Heart left ventricle (tissue), 13 donors: ENCODE data around the gene LHFPL3.

Source experiments
- POLR2A ChIP-seq, 2 donors: fragments of 450-650 bp; IDR thresholded peaks; one replicate each; pipeline ENCODE4 v1.6.1; 2017; ENCODE audit warnings: antibody characterized with exemption in 2 of 2, mild to moderate bottlenecking in 2 of 2, moderate library complexity in 2 of 2
- TF ChIP-seq, protein P1 (sequence below), 12 donors: fragments of 200-600 bp; sonication (generic) in 4 of 12; IDR thresholded peaks; one replicate each; pipeline versions ENCODE4 v1.5.0 to v1.8.0; 2018 to 2022; ENCODE audit warnings: antibody characterized with exemption in 12 of 12, mild to moderate bottlenecking in 5 of 12
- donor health status: ischemic (EF 13 %, LVEDD 7.1; RV severe dilation, severe dysfunction).
- donor health status: DM: no; HTN: yes; CAD: no.
- donor health status: DM: no; HTN: no; CAD: no.
- donor health status: ischemic (EF 25% LVEDD 6.9; RV normal size, moderate dysfunction).
- donor health status: ischemic (EF 25% LVEDD 5.7; RV mildly dilated, moderate dysfunction).
- donor health status: ischemic (EF 35%, LVEDD 5.7; RV mildly dilated, moderate dysfunction).
- donor health status: nonischemic (EF 11% LVEDD 7.7; RV severe dilation, severe dysfunction).
- donor health status: DM: yes; HTN: yes; CAD: no.
- donor health status: PGD.
- donor health status: ischemic (EF 29% LVEDD 5.4; RV normal size, mild dysfunction).
- donor health status: nonischemic (EF 23%, LVEDD 6.1; RV moderate dilation, normal function).

- TF ChIP-seq, protein P1, sequence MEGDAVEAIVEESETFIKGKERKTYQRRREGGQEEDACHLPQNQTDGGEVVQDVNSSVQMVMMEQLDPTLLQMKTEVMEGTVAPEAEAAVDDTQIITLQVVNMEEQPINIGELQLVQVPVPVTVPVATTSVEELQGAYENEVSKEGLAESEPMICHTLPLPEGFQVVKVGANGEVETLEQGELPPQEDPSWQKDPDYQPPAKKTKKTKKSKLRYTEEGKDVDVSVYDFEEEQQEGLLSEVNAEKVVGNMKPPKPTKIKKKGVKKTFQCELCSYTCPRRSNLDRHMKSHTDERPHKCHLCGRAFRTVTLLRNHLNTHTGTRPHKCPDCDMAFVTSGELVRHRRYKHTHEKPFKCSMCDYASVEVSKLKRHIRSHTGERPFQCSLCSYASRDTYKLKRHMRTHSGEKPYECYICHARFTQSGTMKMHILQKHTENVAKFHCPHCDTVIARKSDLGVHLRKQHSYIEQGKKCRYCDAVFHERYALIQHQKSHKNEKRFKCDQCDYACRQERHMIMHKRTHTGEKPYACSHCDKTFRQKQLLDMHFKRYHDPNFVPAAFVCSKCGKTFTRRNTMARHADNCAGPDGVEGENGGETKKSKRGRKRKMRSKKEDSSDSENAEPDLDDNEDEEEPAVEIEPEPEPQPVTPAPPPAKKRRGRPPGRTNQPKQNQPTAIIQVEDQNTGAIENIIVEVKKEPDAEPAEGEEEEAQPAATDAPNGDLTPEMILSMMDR (IDR thresholded peaks at IDR 0.05): no peak
- TF ChIP-seq POLR2A (IDR thresholded peaks at IDR 0.05): no peak
Measured at GRCh38 chr7:104286839-104287238, 41.6 kb upstream of the LHFPL3 start.
